SK-N-SH (cell line): Measurements from ENCODE around the gene HOMER2. TPM values are rescaled to one million over a fixed set of nuclear protein-coding genes. Genes with fewer than 3 reads are reported as not detected.
"Not testable (repeated sequence)": the region's sequence is repeated elsewhere in the genome, so short reads cannot be mapped to it uniquely, and the experiment has no call there.

ENCODE experiments used
- CTCF ChIA-PET: fragments of 300-600, 350-600 bp; formaldehyde crosslinking; extraction: SDS; loops from one replicate; lab custom pipeline; 2021; lab: Yijun Ruan, JAX
- POLR2A ChIA-PET: fragments of 350-600 bp; sonication (Branson Sonifier 250); formaldehyde crosslinking; extraction: SDS; loops from one replicate; lab custom pipeline; 2020; ENCODE audit warnings: antibody characterized with exemption, inconsistent platforms; lab: Yijun Ruan, JAX
- DNase-seq: peaks from one replicate; pipeline ENCODE4 v3.0.0; 2012
- H2AFZ ChIP-seq: fragments of 200-600 bp; sonication (generic); 2 replicates; pipeline ENCODE4 v1.8.1; 2016; ENCODE audit warnings: antibody characterized with exemption, mild to moderate bottlenecking, low read depth
- H3F3A ChIP-seq: fragments of 200-600 bp; sonication (generic); replicated peaks from 2 replicates; pipeline ENCODE3; 2016; ENCODE audit warnings: antibody characterized with exemption, mild to moderate bottlenecking; ENCODE audit not compliant: insufficient read depth
- H3K27ac ChIP-seq, 2 experiments: fragments of 200-500 bp in 1 of 2; fragments of 200-600 bp in 1 of 2; sonication (Bioruptor generic) in 1 of 2; sonication (generic), shearing (Covaris generic) in 1 of 2; 2 replicates each; pipeline versions ENCODE4 v1.5.1 to v1.6.1; 2014 to 2016; ENCODE audit warnings: low read depth in 2 of 2, inconsistent platforms in 1 of 2, low read length in 1 of 2, mild to moderate bottlenecking in 1 of 2, mixed read lengths in 1 of 2
- H3K27me3 ChIP-seq: fragments of 200-600 bp; sonication (generic), shearing (Covaris generic); 2 replicates; pipeline ENCODE4 v1.6.1; 2016; ENCODE audit warnings: mixed run types; ENCODE audit not compliant: insufficient read depth
- H3K36me3 ChIP-seq, 2 experiments: fragments of 200-500 bp in 1 of 2; fragments of 200-600 bp in 1 of 2; sonication (Bioruptor generic) in 1 of 2; sonication (generic) in 1 of 2; replicated peaks in 1 of 2; 2 replicates each; pipeline versions ENCODE3 to v1.5.1; 2014 to 2016; ENCODE audit warnings: low read length in 1 of 2, mild to moderate bottlenecking in 1 of 2; ENCODE audit not compliant: insufficient read depth in 2 of 2, control insufficient read depth in 1 of 2
- H3K4me1 ChIP-seq, 2 experiments: fragments of 200-500 bp in 1 of 2; fragments of 200-600 bp in 1 of 2; sonication (Bioruptor generic) in 1 of 2; sonication (generic), shearing (Covaris generic) in 1 of 2; 2 replicates each; pipeline versions ENCODE4 v1.5.1 to v1.6.1; 2014 to 2016; ENCODE audit warnings: low read depth in 1 of 2, low read length in 1 of 2, mixed run types in 1 of 2; ENCODE audit not compliant: insufficient read depth in 2 of 2, control insufficient read depth in 1 of 2
- H3K4me2 ChIP-seq: fragments of 200-600 bp; sonication (generic), shearing (Covaris generic); 2 replicates; pipeline ENCODE4 v1.6.1; 2017; ENCODE audit warnings: mixed run types
- H3K4me3 ChIP-seq, 2 experiments: fragments of 200-500 bp in 1 of 2; fragments of 200-600 bp in 1 of 2; sonication (Bioruptor generic) in 1 of 2; sonication (generic), shearing (Covaris generic) in 1 of 2; 2 replicates each; pipeline versions ENCODE4 v1.5.1 to v1.8.1; 2014 to 2016; ENCODE audit warnings: low read depth in 2 of 2, inconsistent platforms in 1 of 2, low read length in 1 of 2, mild to moderate bottlenecking in 1 of 2, mixed read lengths in 1 of 2, moderate library complexity in 1 of 2
- H3K79me2 ChIP-seq: fragments of 200-600 bp; sonication (generic); 2 replicates; pipeline ENCODE4 v1.8.1; 2017; ENCODE audit warnings: mild to moderate bottlenecking; ENCODE audit not compliant: insufficient read depth
- H3K9ac ChIP-seq: fragments of 200-600 bp; sonication (generic); 2 replicates; pipeline ENCODE4 v1.6.1; 2017; ENCODE audit warnings: mixed run types
- H3K9me2 ChIP-seq: fragments of 200-600 bp; sonication (generic); 2 replicates; pipeline ENCODE4 v1.6.1; 2017; ENCODE audit warnings: mixed run types
- H3K9me3 ChIP-seq: fragments of 200-600 bp; sonication (generic); 2 replicates; pipeline ENCODE4 v1.6.1; 2017; ENCODE audit warnings: mixed run types, mild to moderate bottlenecking, moderate library complexity
- H4K20me1 ChIP-seq: fragments of 200-600 bp; sonication (generic); 2 replicates; pipeline ENCODE4 v1.6.1; 2017; ENCODE audit warnings: mild to moderate bottlenecking, mixed run types; ENCODE audit not compliant: insufficient read depth
- ELF1 ChIP-seq: IDR thresholded peaks from 2 replicates; pipeline ENCODE4 v1.4.0; 2012
- EP300 ChIP-seq, 2 experiments: IDR thresholded peaks; 2 replicates each; pipeline versions ENCODE4 v1.4.0 to v1.6.1; 2012; ENCODE audit warnings: borderline replicate concordance in 1 of 2, low read depth in 1 of 2, low read length in 1 of 2
- IRF3 ChIP-seq: fragments of 150-350 bp; IDR thresholded peaks from 2 replicates; pipeline ENCODE4 v1.6.1; 2016; ENCODE audit warnings: mild to moderate bottlenecking, low read depth, low read length
- JUND ChIP-seq: IDR thresholded peaks from 2 replicates; pipeline ENCODE4 v1.4.0; 2012
- MXI1 ChIP-seq: IDR thresholded peaks from 2 replicates; pipeline ENCODE4 v1.6.1; 2012; ENCODE audit warnings: mild to moderate bottlenecking, low read depth, low read length, improper control_type of control experiment
- NRF1 ChIP-seq: IDR thresholded peaks from 2 replicates; pipeline ENCODE4 v1.6.1; 2012; ENCODE audit warnings: low read depth, mild to moderate bottlenecking, low read length
- PBX3 ChIP-seq: IDR thresholded peaks from 2 replicates; pipeline ENCODE4; 2012
- RCOR1 ChIP-seq: fragments of 150-350 bp; IDR thresholded peaks from 2 replicates; pipeline ENCODE4 v1.6.1; 2017; ENCODE audit warnings: antibody characterized with exemption, low read length
- RFX5 ChIP-seq: IDR thresholded peaks from 2 replicates; pipeline ENCODE4 v1.6.1; 2012; ENCODE audit warnings: mild to moderate bottlenecking, improper control_type of control experiment, low read length
- SMC3 ChIP-seq: IDR thresholded peaks from 2 replicates; pipeline ENCODE4 v1.6.1; 2012; ENCODE audit warnings: low read depth, low read length, improper control_type of control experiment
- TAF1 ChIP-seq: IDR thresholded peaks from 2 replicates; pipeline ENCODE4 v1.6.1; 2012; ENCODE audit warnings: low read depth, mild to moderate bottlenecking, low read length, moderate library complexity, borderline replicate concordance
- TCF12 ChIP-seq: IDR thresholded peaks from 2 replicates; pipeline ENCODE4 v1.4.0; 2012
- USF2 ChIP-seq: fragments of 150-350 bp; IDR thresholded peaks from 2 replicates; pipeline ENCODE4 v1.6.1; 2017; ENCODE audit warnings: antibody characterized with exemption, low read length, low read depth, borderline replicate concordance
- YY1 ChIP-seq: IDR thresholded peaks from 2 replicates; pipeline ENCODE4 v1.4.0; 2012; ENCODE audit warnings: low read depth, mild to moderate bottlenecking
- WGBS: methylation state at CpG from one replicate; pipeline ENCODE4 v1.1.6; 2017; ENCODE audit warnings: low lambda C conversion rate; 5-methylcytosine and 5-hydroxymethylcytosine counted together
- polyA plus RNA-seq, 3 experiments: library from polyadenylated mRNA; depleted of rRNA; stranded (reverse); fragments of >200 nt; gene quantifications; 2 replicates each; pipeline ENCODE4 v1.2.3, GENCODE V29; 2012
- TF ChIP-seq, protein P1 (sequence below): IDR thresholded peaks from 2 replicates; pipeline ENCODE4 v1.4.0; 2012; ENCODE audit warnings: low read depth, borderline replicate concordance
- TF ChIP-seq, protein P2 (sequence below): IDR thresholded peaks from 2 replicates; pipeline ENCODE4 v1.4.0; 2012; ENCODE audit warnings: low read depth
- TF ChIP-seq, protein P3 (sequence below): fragments of 200-600 bp; sonication (generic); IDR thresholded peaks from 2 replicates; pipeline ENCODE4 v1.6.1; 2017; ENCODE audit warnings: antibody characterized with exemption, mild to moderate bottlenecking, moderate library complexity

The HOMER2 gene
- polyA plus RNA-seq, 1 of the 3 experiments (the other 2 are of a cell fraction), result 7.3 TPM

DNA sequence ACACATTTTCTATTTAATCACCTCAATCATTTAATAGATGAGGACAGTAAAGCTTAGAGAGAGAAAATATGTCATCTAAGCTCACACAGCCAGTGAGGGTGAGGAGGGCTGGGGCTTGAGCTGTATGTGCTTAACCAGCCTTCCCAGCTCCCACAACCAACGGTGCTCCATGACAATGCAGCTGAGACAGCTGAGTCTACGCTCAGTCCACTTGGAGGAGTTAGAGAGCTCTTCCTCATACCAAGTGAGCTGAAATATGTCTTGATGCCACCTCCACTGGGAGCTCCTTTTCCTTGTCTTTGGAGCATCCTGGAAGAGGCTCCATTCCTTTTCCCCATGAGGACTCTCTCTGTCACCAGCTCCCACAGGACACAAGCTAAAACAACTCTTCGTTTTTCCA, 9.3 kb downstream of the HOMER2 start:
- POLR2A ChIA-PET, result interaction anchor here (0.5 kb wide), 1 partner anchor 31 kb away, joined by 3 read pairs; no protein-coding TSS in a partner anchor
- Histone ChIP-seq H3K27me3 (no peaks in the 10 kb centered on the region), H3F3A (no peaks in the 10 kb centered on the region), H3K9me3 (no peaks in the 10 kb centered on the region), H4K20me1 (no peaks in the 10 kb centered on the region), H3K4me1 (no peaks in the 10 kb centered on the region), H3K27ac (no peak overlapping the region), H3K79me2 (no peaks in the 10 kb centered on the region), H3K9ac (no peak overlapping the region), H3K4me2 (no peak overlapping the region), H3K9me2 (no peaks in the 10 kb centered on the region), H3K4me3 (no peak overlapping the region), H2AFZ (no peak overlapping the region), H3K36me3 (no peaks in the 10 kb centered on the region)
- DNase-seq, result no peak
- 76% methylated on average over 3 of the region's 3 CpGs for WGBS
- TF ChIP-seq TCF12, result no peak
- TF ChIP-seq, protein P1, sequence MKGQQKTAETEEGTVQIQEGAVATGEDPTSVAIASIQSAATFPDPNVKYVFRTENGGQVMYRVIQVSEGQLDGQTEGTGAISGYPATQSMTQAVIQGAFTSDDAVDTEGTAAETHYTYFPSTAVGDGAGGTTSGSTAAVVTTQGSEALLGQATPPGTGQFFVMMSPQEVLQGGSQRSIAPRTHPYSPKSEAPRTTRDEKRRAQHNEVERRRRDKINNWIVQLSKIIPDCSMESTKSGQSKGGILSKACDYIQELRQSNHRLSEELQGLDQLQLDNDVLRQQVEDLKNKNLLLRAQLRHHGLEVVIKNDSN, result no peak
- CTCF ChIA-PET, result interaction anchor here (0.8 to 1.1 kb wide), 3 partner anchors 10 to 93 kb away, joined by 3 read pairs; no protein-coding TSS in a partner anchor

GRCh38 chr15:82942691-82943090, 9.8 kb downstream of the HOMER2 start:
- POLR2A ChIA-PET, result no interaction called here
- WGBS, result 67% methylated on average over 8 of the region's 8 CpGs
- Histone ChIP-seq H3F3A (no peaks in the 10 kb centered on the region), H3K27me3 (no peaks in the 10 kb centered on the region), H3K4me2 (no peak overlapping the region), H3K27ac (no peak overlapping the region), H3K4me3 (no peak overlapping the region), H3K4me1 (no peaks in the 10 kb centered on the region), H3K9ac (no peak overlapping the region), H3K9me3 (no peaks in the 10 kb centered on the region), H2AFZ (no peak overlapping the region), H3K36me3 (no peaks in the 10 kb centered on the region), H4K20me1 (no peaks in the 10 kb centered on the region), H3K9me2 (no peaks in the 10 kb centered on the region), H3K79me2 (no peaks in the 10 kb centered on the region)
- CTCF ChIA-PET, result interaction anchor here (1.1 kb wide), 2 partner anchors 57 to 93 kb away, joined by 3 read pairs; no protein-coding TSS in a partner anchor
- no peak for DNase-seq
- no peak for TF ChIP-seq RCOR1
- no peak for TF ChIP-seq USF2
- no peak for TF ChIP-seq PBX3
- no peak for TF ChIP-seq YY1
- no peak for TF ChIP-seq RFX5
- TF ChIP-seq, protein P2, sequence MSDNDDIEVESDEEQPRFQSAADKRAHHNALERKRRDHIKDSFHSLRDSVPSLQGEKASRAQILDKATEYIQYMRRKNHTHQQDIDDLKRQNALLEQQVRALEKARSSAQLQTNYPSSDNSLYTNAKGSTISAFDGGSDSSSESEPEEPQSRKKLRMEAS, result no peak
- no peak for TF ChIP-seq TCF12
- TF ChIP-seq, protein P3, sequence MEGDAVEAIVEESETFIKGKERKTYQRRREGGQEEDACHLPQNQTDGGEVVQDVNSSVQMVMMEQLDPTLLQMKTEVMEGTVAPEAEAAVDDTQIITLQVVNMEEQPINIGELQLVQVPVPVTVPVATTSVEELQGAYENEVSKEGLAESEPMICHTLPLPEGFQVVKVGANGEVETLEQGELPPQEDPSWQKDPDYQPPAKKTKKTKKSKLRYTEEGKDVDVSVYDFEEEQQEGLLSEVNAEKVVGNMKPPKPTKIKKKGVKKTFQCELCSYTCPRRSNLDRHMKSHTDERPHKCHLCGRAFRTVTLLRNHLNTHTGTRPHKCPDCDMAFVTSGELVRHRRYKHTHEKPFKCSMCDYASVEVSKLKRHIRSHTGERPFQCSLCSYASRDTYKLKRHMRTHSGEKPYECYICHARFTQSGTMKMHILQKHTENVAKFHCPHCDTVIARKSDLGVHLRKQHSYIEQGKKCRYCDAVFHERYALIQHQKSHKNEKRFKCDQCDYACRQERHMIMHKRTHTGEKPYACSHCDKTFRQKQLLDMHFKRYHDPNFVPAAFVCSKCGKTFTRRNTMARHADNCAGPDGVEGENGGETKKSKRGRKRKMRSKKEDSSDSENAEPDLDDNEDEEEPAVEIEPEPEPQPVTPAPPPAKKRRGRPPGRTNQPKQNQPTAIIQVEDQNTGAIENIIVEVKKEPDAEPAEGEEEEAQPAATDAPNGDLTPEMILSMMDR, result no peak
- TF ChIP-seq JUND, result no peak
- TF ChIP-seq ELF1, result no peak
- TF ChIP-seq IRF3, result no peak
- TF ChIP-seq NRF1, result no peak
- TF ChIP-seq, protein P1, result no peak
- no peak for TF ChIP-seq MXI1
- TF ChIP-seq SMC3, result no peak
- no peak for TF ChIP-seq TAF1
- no peak for TF ChIP-seq EP300 (IDR thresholded peaks at IDR 0.05; ENCODE audit: borderline replicate concordance in 1 of 2, low read depth in 1 of 2, low read length in 1 of 2)

- H3K4me3 ChIP-seq, CTCF ChIA-PET, H3K4me1 ChIP-seq, H2AFZ ChIP-seq, H3K9me3 ChIP-seq, POLR2A ChIA-PET, DNase-seq, H3K27ac ChIP-seq, H3K36me3 ChIP-seq, H3K79me2 ChIP-seq, H3F3A ChIP-seq, H4K20me1 ChIP-seq, H3K9me2 ChIP-seq, H3K9ac ChIP-seq, H3K4me2 ChIP-seq, H3K27me3 ChIP-seq: not testable (repeated sequence)
- 83% methylated on average over 6 of the region's 6 CpGs for WGBS
These were observed 12.8 kb downstream of the HOMER2 start for GRCh38 chr15:82939678-82940077.
